GM19455 (cell line): ENCODE results near the gene KCNQ1.

Source experiments
- ATAC-seq: cut with Tn5 transposase; IDR thresholded peaks from one replicate; pipeline ENCODE4 v1.9.1; 2021; ENCODE audit not compliant: unreplicated experiment

KCNQ1 gene

DNA sequence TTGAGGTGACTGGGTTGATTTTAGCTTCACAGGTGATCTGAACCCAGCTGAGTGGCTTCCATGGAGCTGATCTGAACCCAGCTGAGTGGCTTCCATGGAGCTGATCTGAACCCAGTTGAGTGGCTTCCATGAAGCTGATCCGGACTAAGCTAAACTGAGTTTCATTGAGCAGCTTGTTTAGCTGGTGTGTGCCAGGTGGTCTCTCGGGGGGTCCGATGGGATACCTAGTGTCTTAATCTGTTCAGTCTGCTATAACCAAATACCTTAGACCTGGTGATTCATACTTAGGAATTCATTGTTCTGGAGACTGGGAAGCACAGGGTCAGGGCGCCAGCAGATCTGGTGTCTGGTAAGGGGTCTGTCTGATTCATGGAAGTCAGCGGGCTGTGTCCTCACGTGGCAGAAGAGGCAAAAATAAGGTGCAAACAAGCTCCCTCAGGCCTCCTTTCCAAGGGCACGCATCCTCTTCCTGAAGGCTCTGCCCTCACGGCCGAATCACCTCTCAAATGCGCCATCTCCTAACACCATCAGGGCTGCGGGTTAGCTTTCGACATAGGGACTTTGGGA, 307.5 kb downstream of the KCNQ1 start:
- ATAC-seq, result no peak

GRCh38 chr11:2752923-2753322, 308.1 kb downstream of the KCNQ1 start:
- ATAC-seq, result no peak

DNA sequence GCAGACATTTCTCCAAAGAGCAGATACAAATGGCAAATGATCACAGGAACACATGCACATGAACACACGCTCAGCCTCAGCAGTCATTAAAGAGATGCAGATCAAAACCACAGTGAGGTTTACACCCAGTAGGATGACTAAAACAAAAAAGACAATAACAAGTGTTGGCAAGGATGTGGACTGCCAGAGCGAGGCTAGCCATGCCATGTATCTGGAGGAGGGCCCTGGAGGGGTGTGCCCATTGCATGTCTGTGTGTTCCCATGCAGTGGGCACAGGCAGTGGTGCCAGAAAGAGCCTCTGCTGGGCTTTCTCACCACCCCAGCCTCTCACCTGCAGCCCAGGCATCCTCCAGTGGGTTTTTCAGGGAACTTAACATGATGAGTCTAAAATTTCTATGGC, 309.2 kb downstream of the KCNQ1 start:
- no peak for ATAC-seq

DNA sequence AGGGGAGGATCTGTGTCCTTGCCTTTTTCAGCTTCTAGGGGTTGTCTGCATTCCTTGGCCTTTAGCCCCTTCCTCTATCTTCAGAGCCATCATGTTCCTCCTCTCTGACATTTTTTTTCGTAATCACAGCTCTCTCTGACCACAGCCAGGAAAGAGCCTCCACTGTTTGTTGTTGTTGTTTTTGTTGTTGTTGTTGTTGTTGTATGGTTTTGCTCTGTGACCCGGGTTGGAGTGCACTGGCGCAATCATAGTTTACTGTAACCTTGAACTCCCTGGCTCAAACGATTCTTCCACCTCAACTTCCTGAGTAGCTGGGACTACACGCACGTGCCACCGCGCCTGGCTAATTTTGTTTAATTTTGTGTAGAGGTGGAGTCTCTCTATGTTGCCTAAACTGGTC, 310.3 kb downstream of the KCNQ1 start:
- no peak for ATAC-seq

GRCh38 chr11:2758751-2759150, 313.9 kb downstream of the KCNQ1 start:
- no peak for ATAC-seq

- ATAC-seq, result no peak
Observed at GRCh38 chr11:2759228-2760195, 314.7 kb downstream of the KCNQ1 start.

DNA sequence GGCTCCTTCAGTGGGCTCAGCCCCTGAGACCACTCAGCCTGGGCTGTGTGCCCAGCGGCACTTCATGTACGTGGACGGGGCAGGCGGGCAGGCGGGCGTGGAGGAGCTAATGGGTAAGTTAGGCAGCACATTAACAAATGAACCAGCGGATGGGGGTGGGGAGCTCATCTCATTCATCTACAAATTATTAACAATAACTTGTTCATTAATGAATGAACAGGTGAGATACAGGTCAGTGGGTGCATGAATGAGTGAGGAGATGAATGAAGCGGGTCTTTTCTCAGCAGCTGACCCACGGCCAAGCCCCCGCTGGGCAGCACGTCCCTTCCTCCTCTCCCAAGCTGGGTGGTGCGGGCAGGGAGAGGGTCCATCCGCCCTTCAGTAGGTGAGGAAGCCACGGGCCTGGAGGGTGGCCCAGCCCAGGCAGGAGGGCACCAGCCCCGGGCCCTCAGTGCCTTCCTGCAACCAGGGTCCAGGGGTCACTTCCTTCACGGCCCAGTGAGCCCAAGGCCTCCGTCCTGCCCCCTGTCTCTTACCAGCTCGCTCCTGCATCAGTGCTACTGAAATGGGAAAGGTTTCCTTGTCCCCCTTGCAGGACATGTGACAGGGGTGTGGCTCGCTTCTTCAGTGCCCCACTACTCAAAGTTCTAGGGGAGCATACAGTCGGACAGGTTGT, 315.5 kb downstream of the KCNQ1 start:
- no peak for ATAC-seq

- ATAC-seq, result no peak
Observed at GRCh38 chr11:2761131-2762030, 316.6 kb downstream of the KCNQ1 start.

DNA sequence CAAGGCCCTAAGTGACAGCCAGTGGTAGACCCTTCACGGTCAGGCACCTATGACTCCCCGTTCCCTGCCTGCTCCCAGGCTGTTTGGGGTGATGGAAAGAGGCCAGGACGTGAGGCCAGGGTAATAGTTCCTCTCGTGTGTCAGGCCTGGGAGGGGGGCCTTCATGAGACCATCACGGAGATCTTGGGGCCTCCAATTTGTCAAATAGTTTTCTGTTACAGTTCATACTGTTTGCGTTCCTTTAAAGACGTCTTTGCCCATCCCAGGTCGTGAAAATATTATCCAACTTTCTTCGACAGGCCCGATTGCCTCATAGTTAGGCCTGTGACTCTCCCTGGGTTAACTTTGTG, 317.2 kb downstream of the KCNQ1 start:
- no peak for ATAC-seq

DNA sequence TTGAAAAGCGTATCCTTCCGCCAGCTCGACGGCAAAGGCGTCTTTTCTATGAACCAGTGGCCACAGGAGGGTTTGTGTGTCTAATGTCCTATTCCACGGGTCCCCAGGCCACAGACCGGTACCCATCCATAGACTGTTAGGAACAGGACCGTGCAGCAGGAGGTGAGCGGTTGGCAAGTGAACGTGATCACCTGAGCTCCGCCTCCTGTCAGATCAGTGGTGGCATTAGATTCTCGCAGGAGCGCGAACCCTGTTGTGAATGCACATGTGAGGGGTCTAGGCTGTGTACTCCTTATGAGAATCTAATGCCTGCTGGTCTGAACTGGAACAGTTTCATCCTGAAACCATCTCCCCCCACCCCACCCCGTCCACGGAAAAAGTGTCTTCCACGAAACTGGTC, 317.6 kb downstream of the KCNQ1 start:
- ATAC-seq, result no peak

DNA sequence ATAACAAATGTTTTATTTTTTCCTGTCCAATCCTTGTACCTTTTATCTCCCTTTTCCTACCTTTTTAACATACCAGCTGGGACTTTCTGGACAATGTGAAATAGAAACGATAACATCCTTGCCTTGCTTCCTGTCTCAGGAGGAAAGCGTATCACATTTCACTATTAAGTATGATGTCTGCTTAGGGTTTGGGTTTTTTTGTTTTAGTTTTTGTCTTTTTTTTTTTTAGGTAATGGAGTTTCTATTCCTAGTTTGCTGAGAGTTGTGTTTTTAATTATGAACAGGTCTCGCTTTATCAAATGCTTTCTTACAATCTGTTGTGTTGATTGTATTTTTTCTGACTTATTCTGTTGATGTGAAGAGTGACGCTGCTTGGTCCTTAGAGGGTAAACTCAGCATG, 319.2 kb downstream of the KCNQ1 start:
- ATAC-seq, result no peak

DNA sequence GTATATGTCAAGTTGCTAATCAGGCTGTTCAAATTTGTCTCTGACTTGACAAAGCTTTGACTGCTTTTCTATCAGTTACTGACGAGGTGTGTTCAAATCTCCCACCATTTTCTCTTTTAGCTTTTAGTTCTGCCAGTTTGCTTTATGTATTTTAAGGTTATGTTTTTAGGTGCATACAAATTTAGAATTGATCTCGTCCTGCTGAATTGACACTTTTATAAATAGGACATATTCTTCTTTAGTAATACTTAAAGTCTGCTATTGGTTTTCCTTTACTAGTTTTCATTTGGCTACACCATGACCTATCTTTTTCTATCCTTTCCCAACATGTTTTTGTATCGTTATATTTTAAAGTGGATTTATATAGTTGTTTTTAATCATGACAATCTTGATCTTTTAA, 320.7 kb downstream of the KCNQ1 start:
- ATAC-seq, result no peak

- no peak for ATAC-seq
Observed at GRCh38 chr11:2766166-2766565, 321.4 kb downstream of the KCNQ1 start.

DNA sequence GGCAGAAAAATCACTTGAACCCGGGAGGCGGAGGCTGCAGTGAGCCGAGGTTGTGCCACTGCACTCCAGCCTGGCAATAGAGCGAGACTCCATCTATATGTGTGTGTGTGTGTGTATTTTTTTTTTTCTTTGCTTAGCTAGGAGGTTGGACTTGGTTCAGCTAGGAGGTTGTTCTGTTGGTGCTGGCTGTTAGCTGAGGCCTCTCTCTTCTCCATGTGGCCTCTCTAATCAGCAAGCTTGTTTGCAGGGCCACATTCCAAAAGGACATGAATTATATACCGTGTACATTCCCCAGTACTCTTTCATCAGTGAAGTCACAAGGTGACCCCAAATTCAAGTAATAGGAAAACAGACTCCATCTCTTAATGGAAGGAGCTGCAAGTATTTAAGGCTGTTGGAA, 322.3 kb downstream of the KCNQ1 start:
- no peak for ATAC-seq

GRCh38 chr11:2767801-2768200, 323.0 kb downstream of the KCNQ1 start:
- ATAC-seq, result no peak

DNA sequence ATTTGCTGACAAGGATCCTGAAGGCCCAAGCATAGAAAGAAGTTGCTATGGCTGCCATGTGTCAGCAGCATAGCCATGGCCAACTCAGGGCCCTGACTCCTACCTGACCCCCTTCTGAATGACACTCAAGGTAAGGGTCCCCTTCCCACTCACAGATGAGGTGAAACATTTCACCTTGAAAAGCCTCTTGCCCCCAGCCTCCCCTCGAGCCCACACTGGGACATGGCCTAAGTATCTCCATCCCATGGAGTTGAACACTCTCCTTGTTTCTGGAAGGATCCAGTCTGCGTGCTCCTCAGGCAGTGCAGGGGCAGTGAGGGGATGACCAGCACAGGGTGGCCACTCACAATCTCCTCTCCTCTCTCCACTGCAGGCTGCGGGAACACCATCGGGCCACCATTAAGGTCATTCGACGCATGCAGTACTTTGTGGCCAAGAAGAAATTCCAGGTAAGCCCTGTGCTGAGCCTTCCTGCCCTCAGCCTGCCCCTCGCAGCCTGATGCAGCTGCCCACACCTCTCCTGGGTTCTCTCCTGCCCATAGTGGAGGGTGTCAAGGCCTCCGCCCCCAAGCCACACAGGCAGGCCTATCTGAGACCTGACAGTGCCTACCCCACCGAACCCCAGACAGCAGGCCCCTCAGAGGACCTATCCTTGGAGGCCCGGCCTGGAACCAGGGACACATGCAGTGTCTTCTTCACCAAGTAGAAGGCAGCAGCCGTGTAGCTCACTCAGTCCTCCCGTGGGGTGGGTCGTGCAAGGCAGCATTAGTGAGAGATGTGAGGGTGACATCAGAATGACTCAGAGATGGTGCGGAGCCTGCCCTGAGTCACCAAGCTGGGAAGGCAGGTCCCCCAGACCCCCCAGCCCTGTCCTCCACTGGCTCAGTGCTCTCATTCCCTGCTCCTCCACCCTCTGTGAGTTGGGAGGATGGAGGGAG, 323.9 kb downstream of the KCNQ1 start:
- no peak for ATAC-seq

GRCh38 chr11:2769409-2770095, 324.7 kb downstream of the KCNQ1 start:
- no peak for ATAC-seq

GRCh38 chr11:2770096-2770751, 325.4 kb downstream of the KCNQ1 start:
- no peak for ATAC-seq

- no peak for ATAC-seq
Observed at GRCh38 chr11:2770761-2771301, 326.0 kb downstream of the KCNQ1 start.
